Measurements from ENCODE around the gene FIBCD1.

DNA sequence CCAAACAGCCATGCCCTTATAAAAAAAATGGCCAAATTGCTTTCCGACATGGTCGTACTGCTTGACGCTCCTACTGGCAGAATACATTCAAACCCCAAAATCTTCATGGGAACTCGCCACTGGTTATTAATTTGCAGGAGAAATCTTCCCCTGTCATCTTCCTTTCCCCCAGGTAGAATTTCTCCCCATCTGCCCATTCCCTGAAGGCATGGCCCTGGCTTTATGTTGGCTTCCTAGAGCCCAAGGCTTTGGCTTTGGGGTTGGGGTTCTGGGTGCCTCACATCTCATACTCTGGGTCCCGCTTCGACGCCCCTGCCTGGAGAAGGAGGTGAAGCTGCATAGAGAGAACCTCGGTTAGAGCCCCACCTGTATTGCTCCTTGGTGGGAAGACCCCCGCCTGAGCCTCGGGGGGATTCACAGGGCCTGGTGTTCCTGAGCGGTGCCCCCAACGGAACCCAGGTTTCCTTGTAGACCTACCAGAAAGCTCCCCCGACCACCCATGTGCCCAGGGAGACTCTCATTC is 8.6 kb upstream of the FIBCD1 start:
- TF ChIP-seq CTCF (IDR thresholded peaks at IDR 0.05 in 2 of 3, conservative IDR thresholded peaks at IDR 0.05 in 1 of 3; ENCODE audit: insufficient read depth in 2 of 3, low read depth in 1 of 3, low read length in 3 of 3), result no peak
- no peak for TF ChIP-seq PPARD (CRISPR knock-in tag; IDR thresholded peaks at IDR 0.05)
- TF ChIP-seq ZNF174 (CRISPR knock-in tag; IDR thresholded peaks at IDR 0.05), result no peak
- TF ChIP-seq EP300 (IDR thresholded peaks at IDR 0.05; ENCODE audit: low read length), result no peak
- no peak for TF ChIP-seq SIN3A (IDR thresholded peaks at IDR 0.05; ENCODE audit: borderline replicate concordance in 2 of 2, control insufficient read depth in 1 of 2, low read depth in 2 of 2, low read length in 2 of 2)

All from K562 (cell line).